HL-60/S4 treated with retinoic acid at 250 ng/mL for 4 days and 3 days (cell line): ENCODE results near the gene ARHGEF11.

Experiments used
- in situ Hi-C: fragments of 300-500 bp; cut with MboI; formaldehyde crosslinking; loops from 2 replicates; pipeline ENCODE4 v1.7.0; 2022; ENCODE audit warnings: low sequenced_read_pairs

Gene ARHGEF11

DNA sequence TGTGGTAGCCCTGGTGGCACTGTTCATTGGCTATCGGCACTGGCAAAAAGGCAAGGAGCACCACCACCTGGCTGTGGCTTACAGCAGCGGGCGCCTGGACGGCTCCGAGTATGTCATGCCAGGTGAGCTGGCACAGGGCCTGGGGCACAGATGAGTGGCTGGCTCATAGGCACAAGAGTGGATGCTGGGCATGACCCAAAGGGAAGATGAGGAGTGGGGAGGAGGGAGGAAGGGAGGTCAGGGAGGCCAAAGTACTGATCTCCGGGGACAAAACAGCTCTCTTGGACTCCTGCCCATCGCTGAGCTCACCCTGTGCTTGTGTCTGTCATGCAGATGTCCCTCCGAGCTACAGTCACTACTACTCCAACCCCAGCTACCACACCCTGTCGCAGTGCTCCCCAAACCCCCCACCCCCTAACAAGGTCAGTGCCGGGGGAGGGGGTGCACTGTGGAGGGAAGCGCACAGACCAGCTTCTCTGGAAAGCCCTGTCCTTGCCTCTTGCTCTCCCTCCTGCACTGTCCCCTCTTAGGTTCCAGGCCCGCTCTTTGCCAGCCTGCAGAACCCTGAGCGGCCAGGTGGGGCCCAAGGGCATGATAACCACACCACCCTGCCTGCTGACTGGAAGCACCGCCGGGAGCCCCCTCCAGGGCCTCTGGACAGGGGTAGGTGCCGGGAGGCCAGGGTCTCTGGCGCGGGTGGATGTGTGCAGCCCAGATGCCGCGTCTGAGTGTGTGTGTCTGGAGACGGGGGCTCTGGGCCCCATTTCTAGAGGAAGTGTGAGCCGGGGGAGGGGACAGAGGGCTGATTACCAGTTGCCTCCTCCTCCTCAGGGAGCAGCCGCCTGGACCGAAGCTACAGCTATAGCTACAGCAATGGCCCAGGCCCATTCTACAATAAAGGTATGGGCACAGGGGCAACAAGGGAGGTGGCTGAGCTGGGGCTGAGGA, 132.4 kb downstream of the ARHGEF11 start:
- in situ Hi-C loops, result no loop called here

DNA sequence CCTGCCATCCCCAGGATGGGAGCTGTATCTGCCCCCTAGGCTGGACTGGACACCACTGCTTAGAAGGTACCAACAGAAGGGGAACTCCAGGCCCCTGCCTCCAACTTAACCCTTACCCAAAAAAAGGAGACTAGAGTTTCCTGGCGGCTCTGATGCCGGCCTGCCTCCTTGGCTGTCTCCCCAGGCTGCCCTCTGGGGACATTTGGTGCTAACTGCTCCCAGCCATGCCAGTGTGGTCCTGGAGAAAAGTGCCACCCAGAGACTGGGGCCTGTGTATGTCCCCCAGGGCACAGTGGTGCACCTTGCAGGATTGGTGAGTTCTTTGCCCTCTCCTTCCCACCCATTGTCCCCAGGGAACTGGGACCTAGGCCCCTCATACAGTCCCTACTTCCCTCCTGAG, 133.2 kb downstream of the ARHGEF11 start:
- in situ Hi-C loops, result no loop called here

DNA sequence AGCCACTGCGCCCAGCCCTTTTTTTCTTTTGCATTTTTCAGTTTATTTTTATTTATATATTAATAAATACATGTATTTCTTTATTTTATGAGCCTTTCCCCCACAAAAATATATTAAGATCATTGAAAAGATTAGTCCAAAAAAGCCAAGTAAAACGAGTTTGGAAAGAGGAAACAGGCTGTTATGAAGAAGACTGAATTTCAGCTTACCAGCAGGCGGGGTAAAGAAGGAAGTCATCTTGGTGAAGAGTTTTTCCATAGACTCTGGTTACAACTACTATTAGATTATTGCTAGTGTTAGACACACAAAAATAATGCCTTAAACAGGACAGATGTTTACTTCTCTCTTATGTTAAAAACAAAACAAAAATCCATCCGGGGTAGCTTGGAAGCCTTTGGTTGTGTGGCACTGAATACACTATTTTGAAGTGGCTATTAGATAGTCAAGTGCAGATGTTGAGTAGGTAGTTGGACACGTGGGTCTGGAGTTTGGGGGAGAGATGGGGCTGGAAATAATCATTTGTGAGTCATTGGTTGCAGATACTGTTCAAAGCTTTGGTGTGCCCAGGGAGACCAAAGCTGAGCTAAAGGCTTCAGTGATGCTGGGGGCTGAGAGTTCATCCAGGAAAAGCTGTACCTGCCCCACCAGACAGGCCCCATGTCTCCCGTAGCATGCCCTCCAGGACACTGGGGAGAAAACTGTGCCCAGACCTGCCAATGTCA, 133.8 kb downstream of the ARHGEF11 start:
- in situ Hi-C loops, result no loop called here

DNA sequence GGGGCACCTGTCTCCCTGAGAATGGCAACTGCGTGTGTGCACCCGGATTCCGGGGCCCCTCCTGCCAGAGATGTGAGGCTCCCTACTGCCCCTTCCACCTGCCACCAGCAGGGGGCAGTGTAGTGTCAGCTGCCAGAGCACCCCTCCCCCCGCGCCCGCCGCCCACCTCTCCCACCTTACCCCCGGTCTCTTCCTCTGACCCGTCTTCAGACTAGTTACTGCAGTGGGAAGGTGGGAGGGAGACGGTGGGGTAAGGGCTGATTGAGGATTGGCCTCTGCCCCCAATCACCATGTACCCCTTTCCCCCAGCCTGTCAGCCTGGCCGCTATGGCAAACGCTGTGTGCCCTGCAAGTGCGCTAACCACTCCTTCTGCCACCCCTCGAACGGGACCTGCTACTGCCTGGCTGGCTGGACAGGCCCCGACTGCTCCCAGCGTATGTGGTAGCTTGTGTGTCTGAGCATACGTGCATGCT, 135.2 kb downstream of the ARHGEF11 start:
- in situ Hi-C loops, result no loop called here

DNA sequence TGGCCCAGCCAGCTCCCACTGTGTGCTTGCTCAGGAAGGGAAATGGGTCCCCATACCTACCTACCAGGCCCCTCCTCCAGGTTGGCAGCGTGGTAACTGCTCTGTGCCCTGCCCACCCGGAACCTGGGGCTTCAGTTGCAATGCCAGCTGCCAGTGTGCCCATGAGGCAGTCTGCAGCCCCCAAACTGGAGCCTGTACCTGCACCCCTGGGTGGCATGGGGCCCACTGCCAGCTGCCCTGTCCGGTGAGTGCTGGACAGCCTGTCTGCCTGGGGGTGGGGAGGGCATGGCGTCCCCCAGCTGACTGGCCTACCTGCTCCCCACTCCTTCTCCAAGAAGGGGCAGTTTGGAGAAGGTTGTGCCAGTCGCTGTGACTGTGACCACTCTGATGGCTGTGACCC, 135.9 kb downstream of the ARHGEF11 start:
- in situ Hi-C loops, result no loop called here

DNA sequence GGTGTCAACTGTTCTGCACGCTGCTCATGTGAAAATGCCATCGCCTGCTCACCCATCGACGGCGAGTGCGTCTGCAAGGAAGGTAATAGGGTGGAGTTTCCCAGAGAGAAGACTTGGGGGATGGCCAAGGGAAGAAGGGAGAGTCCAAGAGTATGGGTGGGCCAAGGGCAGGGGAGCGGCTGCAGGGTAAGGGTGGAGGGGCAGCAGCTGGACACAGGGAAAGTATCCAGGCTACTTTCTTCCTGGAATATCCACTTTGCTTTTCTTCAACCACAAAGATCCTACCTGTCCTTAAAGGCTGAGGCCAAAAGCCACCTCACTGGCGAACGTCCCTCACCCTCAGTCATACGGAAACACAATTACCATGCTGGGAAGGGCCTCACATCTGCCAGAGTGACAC, 136.6 kb downstream of the ARHGEF11 start:
- in situ Hi-C loops, result no loop called here

DNA sequence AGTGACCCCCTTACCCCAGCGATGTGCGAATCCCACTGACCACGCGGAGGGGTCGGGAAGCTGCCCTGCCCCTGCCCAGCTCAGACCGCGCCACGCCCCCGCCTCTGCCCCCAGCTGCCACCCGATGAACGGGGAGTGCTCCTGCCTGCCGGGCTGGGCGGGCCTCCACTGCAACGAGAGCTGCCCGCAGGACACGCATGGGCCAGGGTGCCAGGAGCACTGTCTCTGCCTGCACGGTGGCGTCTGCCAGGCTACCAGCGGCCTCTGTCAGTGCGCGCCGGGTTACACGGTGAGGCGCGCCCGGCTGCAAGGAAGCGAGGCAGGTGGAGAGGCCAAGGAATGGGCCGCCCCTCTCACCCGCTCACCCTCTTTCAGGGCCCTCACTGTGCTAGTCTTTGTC, 137.0 kb downstream of the ARHGEF11 start:
- in situ Hi-C loops, result no loop called here

DNA sequence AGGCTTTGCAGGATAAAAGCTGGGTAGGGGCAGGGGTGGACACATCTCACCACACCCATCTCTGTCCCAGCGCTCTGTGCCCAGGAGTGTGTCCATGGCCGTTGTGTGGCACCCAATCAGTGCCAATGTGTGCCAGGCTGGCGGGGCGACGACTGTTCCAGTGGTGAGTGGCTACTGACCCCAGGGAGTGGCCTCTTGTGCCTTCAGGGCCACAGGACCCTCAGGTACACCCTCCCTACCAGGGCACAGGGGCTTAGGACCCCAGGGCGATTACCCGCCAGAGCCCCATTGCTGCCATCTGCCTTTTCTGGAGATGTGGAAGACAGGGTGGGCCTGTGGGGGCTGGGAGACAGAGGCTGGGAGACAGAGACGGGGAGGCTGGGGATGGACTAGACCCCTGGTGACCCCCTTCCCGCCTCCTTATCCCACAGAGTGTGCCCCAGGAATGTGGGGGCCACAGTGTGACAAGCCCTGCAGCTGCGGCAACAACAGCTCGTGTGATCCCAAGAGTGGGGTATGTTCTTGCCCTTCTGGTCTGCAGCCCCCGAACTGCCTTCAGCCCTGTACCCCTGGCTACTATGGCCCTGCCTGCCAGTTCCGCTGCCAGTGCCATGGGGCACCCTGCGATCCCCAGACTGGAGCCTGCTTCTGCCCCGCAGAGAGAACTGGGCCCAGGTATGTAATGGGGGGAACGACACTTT, 139.2 kb downstream of the ARHGEF11 start:
- in situ Hi-C loops, result no loop called here

DNA sequence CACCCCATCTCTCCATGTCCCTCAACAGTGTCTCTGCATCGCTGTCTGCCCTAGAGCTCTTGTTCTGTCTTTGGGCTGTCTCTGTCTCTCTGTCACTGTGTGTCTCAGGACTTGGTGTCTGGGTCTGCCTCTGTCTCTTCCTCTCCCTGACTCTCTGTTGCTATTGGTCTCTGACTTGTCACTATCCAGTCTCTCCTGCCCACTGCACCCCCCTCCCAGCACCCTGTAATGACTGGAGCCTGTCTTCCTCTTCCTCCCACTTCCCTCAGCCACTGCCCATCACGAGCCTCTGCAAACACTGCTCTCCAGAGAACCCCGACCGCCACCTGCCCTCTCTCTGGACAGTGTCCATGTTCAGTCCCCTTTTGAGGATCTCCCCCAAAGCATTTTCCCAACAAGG, 139.9 kb downstream of the ARHGEF11 start:
- in situ Hi-C loops, result no loop called here

DNA sequence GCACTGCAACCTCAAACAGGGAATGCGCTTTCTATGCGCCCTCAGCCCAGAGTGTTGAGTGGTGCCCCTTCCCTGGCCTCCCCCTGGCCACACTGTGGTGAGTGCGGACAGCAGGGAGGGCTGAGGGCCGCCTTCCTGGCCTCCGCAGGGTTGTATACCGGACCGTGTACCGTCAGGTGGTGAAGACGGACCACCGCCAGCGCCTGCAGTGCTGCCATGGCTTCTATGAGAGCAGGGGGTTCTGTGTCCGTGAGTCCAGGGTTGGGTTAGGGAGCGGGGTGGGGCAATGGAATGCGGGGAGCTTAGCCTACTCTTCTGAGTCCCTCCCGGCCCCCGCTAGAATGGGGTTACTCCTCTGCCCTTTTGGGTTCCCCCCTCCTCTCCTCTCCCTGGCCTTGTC, 140.4 kb downstream of the ARHGEF11 start:
- in situ Hi-C loops, result no loop called here

DNA sequence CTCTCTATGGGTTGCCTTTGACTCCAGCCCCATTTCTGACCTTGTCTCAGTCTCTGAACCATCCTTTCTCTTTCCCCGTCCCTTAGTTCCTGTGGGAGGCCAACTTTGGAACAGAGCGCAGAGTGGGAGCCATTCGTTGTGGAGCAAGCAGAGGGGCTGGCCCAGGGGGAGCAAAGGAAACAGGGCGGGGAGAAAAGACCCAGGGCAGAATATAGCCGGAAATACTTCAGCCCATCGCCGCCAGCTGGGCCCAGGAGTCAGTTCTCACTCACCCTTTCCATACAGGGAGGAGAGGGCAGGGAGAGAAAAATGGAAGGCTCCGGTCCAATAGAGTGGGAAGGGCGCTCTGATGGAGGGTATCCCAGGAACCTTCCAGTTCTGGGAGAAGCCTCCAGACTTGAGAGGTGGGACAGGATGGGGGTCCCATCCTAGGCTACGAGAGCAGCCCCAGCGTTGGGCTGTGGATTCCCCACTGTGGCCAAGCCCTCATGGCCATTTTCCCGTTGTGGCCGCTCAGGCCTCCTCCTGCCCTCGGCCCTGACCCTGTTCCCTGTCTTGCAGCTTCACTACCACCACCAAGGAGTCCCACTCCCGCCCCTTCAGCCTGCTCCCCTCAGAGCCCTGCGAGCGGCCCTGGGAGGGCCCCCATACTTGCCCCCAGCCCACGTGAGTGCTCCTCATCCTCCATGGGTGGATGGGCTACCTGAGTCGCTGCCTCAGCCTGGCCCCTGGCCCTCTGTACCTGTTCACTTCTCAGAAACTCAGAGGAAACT, 141.2 kb downstream of the ARHGEF11 start:
- in situ Hi-C loops, result no loop called here

DNA sequence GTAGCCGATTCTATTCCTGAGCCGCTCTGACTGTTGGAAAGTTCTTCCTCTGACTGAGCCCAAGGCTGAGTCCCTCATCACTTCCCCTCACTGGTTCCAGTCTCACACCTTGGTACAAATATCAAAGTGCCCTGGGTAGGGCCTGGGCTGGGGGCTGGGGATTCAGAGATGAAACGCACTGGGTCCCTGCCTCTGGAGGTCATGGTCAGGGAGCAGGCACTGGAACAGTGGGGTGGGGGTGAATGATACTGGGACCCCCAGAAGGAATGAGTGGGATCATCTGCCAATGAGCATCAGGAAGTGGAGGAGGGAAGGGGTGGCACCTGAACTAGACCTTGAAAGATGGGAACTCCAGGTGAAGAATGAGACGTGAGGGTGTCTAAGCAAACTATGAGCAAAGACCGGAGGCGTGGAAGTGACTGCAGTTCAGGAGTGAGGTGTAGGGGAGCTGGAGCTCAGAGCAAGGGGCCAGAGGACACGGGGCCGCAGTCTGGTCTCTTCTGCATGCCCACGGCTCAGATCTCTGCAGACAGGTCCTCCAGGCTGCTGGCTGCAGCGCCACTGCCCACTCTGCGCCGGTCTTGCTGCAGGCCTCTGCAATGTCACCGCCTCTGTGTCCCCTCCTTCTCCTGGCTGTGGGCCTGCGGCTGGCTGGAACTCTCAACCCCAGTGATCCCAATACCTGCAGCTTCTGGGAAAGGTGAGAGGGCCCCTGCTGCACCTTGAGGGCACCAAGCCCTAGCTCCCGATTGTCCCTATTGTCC, 142.0 kb downstream of the ARHGEF11 start:
- in situ Hi-C loops, result no loop called here

DNA sequence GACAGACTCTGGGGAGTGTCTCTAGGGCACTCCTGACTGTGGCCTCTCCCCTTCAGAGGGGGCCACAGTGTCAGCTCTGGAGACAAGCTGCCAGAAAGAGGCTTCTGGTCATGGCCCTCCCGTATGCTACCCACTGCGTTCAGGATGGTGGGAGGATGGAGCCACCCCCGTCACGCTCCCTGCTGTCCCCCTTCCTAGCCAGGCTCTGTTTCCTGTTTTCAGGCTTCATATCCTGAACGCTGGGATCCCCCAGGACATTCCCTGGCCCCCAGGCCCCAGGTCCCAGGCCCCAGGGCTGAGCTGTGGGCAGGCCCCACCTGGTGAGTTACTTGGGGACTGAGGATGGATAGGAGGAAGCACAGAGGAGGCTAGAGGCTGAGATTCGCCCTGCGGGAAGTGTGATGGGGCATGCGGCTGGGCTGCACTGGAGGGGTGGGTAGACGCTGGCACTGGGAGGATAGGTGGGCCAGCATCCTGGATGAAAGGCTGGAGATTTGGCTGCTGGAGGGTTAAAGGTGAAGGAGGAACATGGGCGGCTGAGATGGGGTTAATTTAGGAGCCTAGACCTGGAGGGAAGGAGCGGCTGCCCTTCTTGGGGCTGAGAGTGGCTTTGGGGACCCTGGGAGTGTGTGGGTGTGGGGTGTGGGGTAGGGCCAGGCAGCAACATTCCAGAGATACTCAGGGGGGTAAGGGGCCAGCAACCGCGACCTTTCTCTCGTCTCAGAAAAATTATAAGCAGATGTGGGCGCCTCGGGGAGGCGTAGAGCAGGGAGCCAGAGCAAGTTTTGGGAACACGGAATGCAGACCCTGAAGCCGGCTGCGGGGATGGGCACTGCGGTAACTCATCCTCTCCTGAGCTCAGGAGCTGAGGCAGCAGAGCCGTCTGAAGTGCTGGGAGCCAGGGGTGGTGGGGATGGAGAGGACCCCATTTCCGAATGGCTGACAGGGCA, 143.3 kb downstream of the ARHGEF11 start:
- in situ Hi-C loops, result no loop called here

DNA sequence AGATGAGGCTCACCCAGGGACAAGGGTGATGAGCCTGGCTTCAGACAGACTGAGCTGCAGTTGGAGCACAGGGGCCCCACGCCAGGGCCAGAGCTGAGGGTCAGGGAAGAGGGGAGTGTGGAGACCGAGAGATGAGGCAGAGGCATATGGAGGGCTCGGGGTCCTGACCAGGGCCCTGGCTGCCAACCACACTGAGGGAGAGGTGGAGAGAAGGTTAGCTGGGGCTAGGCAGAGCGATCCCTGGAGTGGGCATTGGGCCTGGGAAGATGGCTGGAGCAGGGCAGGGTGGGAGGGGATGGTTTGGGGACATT, 144.0 kb downstream of the ARHGEF11 start:
- in situ Hi-C loops, result no loop called here

DNA sequence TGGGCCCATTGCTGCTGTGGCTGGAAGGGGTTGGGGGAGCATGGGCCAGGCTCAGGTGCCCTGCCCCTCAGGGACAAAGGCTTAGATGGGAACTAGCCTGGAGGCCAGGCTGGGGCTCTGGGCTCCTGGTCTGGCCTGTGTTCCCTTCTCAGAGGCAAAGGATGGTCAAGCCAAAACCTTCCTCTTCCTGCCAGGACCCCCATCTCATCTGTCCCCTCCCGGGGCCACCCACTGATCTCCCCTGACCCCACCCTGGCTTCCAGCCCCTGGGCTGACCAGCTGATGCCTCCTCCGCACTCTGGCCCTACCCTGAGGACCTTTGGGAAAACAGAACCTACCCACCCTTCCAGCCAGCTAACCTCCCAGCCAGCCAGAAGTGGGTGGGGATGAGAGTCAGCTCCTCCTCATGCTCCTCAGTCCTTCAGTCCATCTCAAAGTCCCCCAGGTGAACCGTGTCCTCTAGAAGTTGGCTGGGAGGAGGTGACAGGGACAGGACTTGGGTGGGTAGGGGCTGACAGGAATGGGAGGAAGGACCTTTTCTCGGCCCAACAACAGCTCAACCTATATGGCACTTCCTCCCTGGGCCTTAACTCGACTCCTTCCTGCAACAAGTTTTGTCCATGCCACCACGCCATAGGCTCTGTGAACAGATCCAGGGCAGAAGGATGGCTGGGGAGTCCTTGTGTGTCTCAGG, 144.5 kb downstream of the ARHGEF11 start:
- in situ Hi-C loops, result no loop called here

DNA sequence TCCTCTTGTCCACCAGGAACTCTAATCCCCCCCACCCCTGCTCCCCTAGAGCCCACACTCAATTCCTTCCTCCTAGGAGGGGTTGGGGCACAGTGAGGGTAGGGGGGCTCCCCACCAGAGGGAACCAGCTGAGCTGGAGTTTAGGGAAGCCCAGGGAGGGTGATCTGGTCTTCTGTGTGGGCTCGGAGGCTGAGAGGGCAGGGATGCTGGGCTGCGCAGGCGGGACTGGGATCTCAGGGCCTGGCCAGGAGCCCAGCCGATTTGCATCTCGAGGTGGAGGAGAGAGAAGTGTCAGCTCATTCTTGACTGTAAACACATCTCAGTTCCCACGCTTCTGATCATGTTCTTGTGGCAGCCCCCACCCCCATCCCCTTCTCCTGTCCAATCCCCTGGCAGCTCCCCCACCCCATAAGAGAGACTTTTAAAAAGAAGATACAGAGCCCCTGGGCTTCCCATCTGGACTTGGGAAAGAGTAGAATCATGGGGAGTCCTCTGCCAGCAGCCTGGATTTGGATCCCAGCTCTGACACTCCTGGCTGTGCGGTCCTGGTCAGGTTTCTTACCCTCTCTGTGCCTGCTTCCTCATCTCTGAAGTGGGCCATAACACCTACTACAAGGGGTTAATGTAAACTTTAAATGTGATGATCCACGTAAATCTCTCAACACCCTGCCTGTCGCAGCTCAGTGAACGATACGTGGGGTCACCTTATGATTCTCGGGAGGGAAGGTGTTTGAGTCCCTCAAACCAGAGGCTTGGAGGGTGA, 145.4 kb downstream of the ARHGEF11 start:
- in situ Hi-C loops, result loop anchor here (25.0 kb wide), 1 partner anchor 188 kb away; the partner anchor contains the start of gene CRABP2

DNA sequence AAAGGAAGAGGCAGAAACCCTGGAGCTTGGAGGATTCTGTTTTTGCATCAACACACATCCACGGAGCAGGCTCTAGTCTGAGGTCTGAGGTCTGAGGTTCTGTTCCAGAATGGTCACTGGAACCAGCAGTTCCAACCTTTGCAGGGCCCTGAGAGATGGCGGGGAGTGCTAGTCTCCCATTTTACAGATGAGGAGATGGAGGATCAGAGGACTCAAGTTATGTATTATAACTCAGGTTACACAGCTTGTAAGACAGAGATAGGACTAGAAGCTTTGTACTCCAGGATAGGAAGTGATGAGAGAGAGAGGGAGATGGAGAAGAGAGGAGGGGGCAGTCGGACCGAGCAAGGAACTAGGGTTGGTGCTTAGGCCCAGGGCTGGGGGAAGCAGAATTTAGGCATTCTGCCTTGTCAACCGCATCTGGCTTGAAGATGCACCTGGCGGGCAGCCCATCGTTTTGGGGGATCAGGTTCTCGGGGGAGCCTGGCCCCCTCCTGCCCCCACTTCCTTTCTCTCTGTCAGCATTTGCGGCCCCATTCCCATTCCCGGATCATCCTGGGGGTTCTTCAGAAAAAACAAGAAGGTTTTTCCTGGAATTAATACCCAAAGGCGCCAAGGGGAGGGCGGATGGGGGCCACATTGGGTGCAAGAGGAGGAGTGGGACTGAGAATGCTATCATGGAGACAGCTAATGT, 146.4 kb downstream of the ARHGEF11 start:
- in situ Hi-C loops, result loop anchor here (25.0 kb wide), 1 partner anchor 187 kb away; the partner anchor contains the start of gene CRABP2
